Right atrium auricular region (tissue), 2 donors: ENCODE measurements around the gene COG5. TPM values are rescaled to one million over a fixed set of nuclear protein-coding genes. Genes with fewer than 3 reads are reported as not detected.

ENCODE experiments used
- DNase-seq: peaks from one replicate; pipeline ENCODE4 v3.0.0-alpha.2; 2019; ENCODE audit warnings: low spot score
- H3K27ac ChIP-seq, 2 donors: fragments of 200-600 bp; sonication (generic); 1 replicate in 1 of 2; 2 replicates in 1 of 2; pipeline ENCODE4 v1.5.1; 2016 to 2019
- H3K27me3 ChIP-seq, 2 donors: fragments of 200-600 bp; sonication (generic); one replicate each; pipeline versions ENCODE4 v1.5.1 to v1.6.0; 2017 to 2019
- H3K36me3 ChIP-seq: fragments of 200-600 bp; sonication (generic); one replicate; pipeline ENCODE4 v1.5.1; 2016
- H3K4me1 ChIP-seq, 2 donors: fragments of 200-600 bp; sonication (generic); one replicate each; pipeline versions ENCODE4 v1.5.1 to v1.6.0; 2017 to 2019
- H3K4me3 ChIP-seq, 2 donors: fragments of 200-600 bp; sonication (generic); 1 replicate in 1 of 2; 2 replicates in 1 of 2; pipeline ENCODE4 v1.5.1; 2017 to 2019; ENCODE audit warnings: mild to moderate bottlenecking in 1 of 2, moderate library complexity in 1 of 2
- H3K9me3 ChIP-seq, 2 donors: fragments of 200-600 bp; sonication (generic); one replicate each; pipeline ENCODE4 v1.5.1; 2019
- CTCF ChIP-seq, 2 donors: fragments of 200-600 bp; sonication (generic); IDR thresholded peaks; one replicate each; pipeline ENCODE4 v1.5.1; 2019; ENCODE audit warnings: antibody characterized with exemption in 2 of 2
- total RNA-seq, 2 donors: library from RNA; depleted of rRNA; stranded (reverse); fragments of >200 nt; gene quantifications; one replicate each; pipeline ENCODE4 v1.1.0, GENCODE V29; 2016

Gene COG5
- total RNA-seq, 2 donors from 2014 or later = 28.0 to 31.8 TPM

GRCh38 chr7:107364787-107365186 is 198.9 kb downstream of the COG5 start:
- H3K27me3 ChIP-seq = no peaks in the 10 kb centered on the region
- H3K9me3 ChIP-seq = peaks cover 0 to 8% of the 10 kb centered on the region in 2 donors
- H3K4me1 ChIP-seq = no peaks in the 10 kb centered on the region
- no peak overlapping the region for H3K4me3 ChIP-seq
- H3K27ac ChIP-seq = no peak overlapping the region
- H3K36me3 ChIP-seq = peaks cover 26% of the 10 kb centered on the region
- TF ChIP-seq CTCF (IDR thresholded peaks at IDR 0.05) = no peak
- DNase-seq = no peak

GRCh38 chr7:107359520-107360316 is 204.0 kb downstream of the COG5 start:
- H3K27me3 ChIP-seq = no peaks in the 10 kb centered on the region
- peaks cover 0 to 10% of the 10 kb centered on the region in 2 donors for H3K9me3 ChIP-seq
- H3K36me3 ChIP-seq = peaks cover 36% of the 10 kb centered on the region
- no peak for DNase-seq
- no peaks in the 10 kb centered on the region for H3K4me1 ChIP-seq
- no peak for TF ChIP-seq CTCF (IDR thresholded peaks at IDR 0.05)
- no peak overlapping the region for H3K27ac ChIP-seq
- no peak overlapping the region for H3K4me3 ChIP-seq

GRCh38 chr7:107355616-107356015 is 208.1 kb downstream of the COG5 start:
- Histone ChIP-seq H3K4me3 (no peak overlapping the region), H3K4me1 (no peaks in the 10 kb centered on the region), H3K27me3 (no peaks in the 10 kb centered on the region), H3K27ac (no peak overlapping the region), H3K36me3 (peaks cover 18% of the 10 kb centered on the region), H3K9me3 (peaks cover 0 to 10% of the 10 kb centered on the region in 2 donors)
- no peak for TF ChIP-seq CTCF (IDR thresholded peaks at IDR 0.05)
- DNase-seq = no peak

DNA sequence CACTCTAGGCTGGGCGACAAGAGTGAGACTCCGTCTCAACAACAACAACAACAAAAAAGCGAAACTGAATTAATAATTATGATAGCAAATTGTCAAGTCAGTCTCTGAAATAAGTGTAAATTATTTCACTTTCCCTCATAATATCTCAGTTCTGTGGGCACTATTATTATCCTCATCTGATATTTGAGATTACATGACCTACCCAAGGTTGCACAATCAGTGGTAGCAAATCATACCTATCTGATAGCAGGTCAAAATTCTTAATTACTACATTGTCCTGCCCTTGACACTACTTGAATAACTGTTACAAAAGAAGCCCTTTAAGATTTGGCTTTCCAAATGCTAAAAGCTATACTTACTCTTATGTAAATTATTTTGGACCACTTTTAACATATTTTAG is 209.1 kb downstream of the COG5 start:
- TF ChIP-seq CTCF (IDR thresholded peaks at IDR 0.05) = no peak

GRCh38 chr7:107353701-107354100 is 210.0 kb downstream of the COG5 start:
- TF ChIP-seq CTCF (IDR thresholded peaks at IDR 0.05) = no peak

More for the DNA sequence above, 209.1 kb downstream of the COG5 start:
- DNase-seq = no peak
- Histone ChIP-seq H3K27ac (no peak overlapping the region), H3K4me1 (no peaks in the 10 kb centered on the region), H3K36me3 (peaks cover 8% of the 10 kb centered on the region), H3K27me3 (no peaks in the 10 kb centered on the region), H3K4me3 (no peak overlapping the region), H3K9me3 (peaks cover 0 to 1% of the 10 kb centered on the region in 2 donors)

More at GRCh38 chr7:107353701-107354100, 210.0 kb downstream of the COG5 start:
- Histone ChIP-seq H3K27ac (no peak overlapping the region), H3K4me1 (no peaks in the 10 kb centered on the region), H3K27me3 (no peaks in the 10 kb centered on the region), H3K36me3 (peaks cover under 1% of the 10 kb centered on the region), H3K4me3 (no peak overlapping the region), H3K9me3 (no peaks in the 10 kb centered on the region)
- no peak for DNase-seq
